ENCODE data around the gene PCDHGC5.

DNA sequence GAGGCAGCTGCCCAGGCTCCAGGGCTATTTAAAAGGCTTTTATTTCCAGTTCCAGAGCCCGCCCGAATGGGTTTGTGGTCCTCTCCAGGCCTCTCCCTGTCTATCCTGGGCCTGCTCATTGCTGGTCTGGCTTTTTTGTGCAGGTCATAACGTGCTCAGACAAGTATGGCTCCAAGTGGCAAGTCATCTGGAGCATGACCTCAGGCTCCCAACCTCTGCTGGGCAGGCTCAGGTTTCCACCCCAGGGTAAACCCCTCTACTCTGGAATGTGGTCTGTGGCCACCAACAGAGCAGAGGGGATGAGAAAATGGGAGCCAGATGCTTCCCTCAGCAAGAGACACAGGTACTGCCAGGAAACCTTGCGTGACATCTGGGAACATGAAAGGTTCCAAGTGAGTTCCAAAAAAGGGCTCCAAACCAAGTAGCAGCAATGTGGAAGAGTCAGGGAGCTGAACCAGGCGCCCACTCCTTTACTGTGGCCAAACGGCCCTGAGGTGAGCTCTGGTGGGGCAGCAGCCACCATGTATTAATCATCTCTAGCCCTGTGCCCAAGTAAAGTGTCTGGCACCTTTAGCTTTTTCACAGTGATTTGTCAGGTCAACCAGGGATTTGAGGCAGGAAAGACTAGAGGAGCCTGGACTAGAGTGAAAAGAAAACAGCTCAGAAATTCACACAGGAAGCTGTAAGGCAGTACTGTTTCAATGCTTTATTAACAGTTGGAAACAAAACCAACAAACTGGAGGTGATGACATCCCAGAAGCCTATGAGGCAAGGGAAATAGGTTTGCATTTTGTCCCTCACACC, 25.7 kb downstream of the PCDHGC5 start:
- TF ChIP-seq CTCF (IDR thresholded peaks at IDR 0.05): no peak
- no peak for TF ChIP-seq ZFX (IDR thresholded peaks at IDR 0.05; ENCODE audit: borderline replicate concordance)

Data from 22Rv1 (cell line).